GM21381 (cell line): Measurements from ENCODE around the gene TMEM117.
A peak's percentile ranks its signal among the peaks of the same experiment; 100 is the strongest.

ENCODE experiments used
- ATAC-seq: cut with Tn5 transposase; IDR thresholded peaks from one replicate; pipeline ENCODE4 v1.9.1; 2021; ENCODE audit warnings: mild to moderate bottlenecking, moderate library complexity; ENCODE audit not compliant: unreplicated experiment

Gene TMEM117

GRCh38 chr12:44286336-44286735 lies 450.5 kb downstream of the TMEM117 start:
- ATAC-seq, result no peak

- no peak for ATAC-seq
Observed at GRCh38 chr12:44286821-44287505, 451.1 kb downstream of the TMEM117 start.

- ATAC-seq, result no peak
Observed at GRCh38 chr12:44287545-44287944, 451.7 kb downstream of the TMEM117 start.

GRCh38 chr12:44294649-44295048 lies 458.8 kb downstream of the TMEM117 start:
- ATAC-seq, result peak; percentile 90

- ATAC-seq, result no peak
Observed at GRCh38 chr12:44295958-44296623, 460.2 kb downstream of the TMEM117 start.

GRCh38 chr12:44296624-44297197 lies 460.8 kb downstream of the TMEM117 start:
- no peak for ATAC-seq

GRCh38 chr12:44299524-44299923 lies 463.6 kb downstream of the TMEM117 start:
- no peak for ATAC-seq

GRCh38 chr12:44307506-44308168 lies 471.8 kb downstream of the TMEM117 start:
- peak; percentile 63 for ATAC-seq

GRCh38 chr12:44313188-44313587 lies 477.3 kb downstream of the TMEM117 start:
- no peak for ATAC-seq

- no peak for ATAC-seq
Observed at GRCh38 chr12:44314007-44314500, 478.2 kb downstream of the TMEM117 start.

GRCh38 chr12:44317651-44318126 lies 481.8 kb downstream of the TMEM117 start:
- peak; percentile 71 for ATAC-seq

- no peak for ATAC-seq
Observed at GRCh38 chr12:44331269-44331668, 495.4 kb downstream of the TMEM117 start.

- no peak for ATAC-seq
Observed at GRCh38 chr12:44334347-44334746, 498.5 kb downstream of the TMEM117 start.

- no peak for ATAC-seq
Observed at GRCh38 chr12:44335030-44335429, 499.1 kb downstream of the TMEM117 start.

- no peak for ATAC-seq
Observed at GRCh38 chr12:44336577-44336976, 500.7 kb downstream of the TMEM117 start.

GRCh38 chr12:44342371-44342770 lies 506.5 kb downstream of the TMEM117 start:
- ATAC-seq, result no peak

- no peak for ATAC-seq
Observed at GRCh38 chr12:44347145-44347544, 511.3 kb downstream of the TMEM117 start.

- no peak for ATAC-seq
Observed at GRCh38 chr12:44357494-44357893, 521.6 kb downstream of the TMEM117 start.

GRCh38 chr12:44358636-44359035 lies 522.8 kb downstream of the TMEM117 start:
- ATAC-seq, result no peak

- no peak for ATAC-seq
Observed at GRCh38 chr12:44362947-44363346, 527.1 kb downstream of the TMEM117 start.

GRCh38 chr12:44367136-44367535 lies 531.3 kb downstream of the TMEM117 start:
- no peak for ATAC-seq
